ENCODE results near the gene CKAP4.

DNA sequence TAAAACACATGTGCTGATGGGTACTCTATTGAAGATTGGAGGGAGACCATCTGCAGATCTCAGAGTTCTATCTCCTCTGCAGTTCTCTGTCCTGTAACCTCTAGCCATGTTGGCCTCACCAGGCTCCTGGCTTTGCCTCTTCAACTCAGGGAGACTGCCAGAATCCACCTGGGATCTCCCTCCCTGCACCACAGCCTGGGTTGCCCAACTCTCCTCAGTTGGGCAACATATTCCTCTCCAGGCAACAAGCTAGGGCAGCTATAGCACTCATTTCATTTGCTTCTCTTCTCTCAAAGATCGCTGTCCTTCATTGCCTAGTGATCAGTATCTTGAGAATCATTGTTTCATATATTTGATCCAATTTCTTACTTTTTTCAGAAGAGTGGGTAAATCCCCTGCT lies 28.8 kb downstream of the CKAP4 start:
- TF ChIP-seq, protein P1, sequence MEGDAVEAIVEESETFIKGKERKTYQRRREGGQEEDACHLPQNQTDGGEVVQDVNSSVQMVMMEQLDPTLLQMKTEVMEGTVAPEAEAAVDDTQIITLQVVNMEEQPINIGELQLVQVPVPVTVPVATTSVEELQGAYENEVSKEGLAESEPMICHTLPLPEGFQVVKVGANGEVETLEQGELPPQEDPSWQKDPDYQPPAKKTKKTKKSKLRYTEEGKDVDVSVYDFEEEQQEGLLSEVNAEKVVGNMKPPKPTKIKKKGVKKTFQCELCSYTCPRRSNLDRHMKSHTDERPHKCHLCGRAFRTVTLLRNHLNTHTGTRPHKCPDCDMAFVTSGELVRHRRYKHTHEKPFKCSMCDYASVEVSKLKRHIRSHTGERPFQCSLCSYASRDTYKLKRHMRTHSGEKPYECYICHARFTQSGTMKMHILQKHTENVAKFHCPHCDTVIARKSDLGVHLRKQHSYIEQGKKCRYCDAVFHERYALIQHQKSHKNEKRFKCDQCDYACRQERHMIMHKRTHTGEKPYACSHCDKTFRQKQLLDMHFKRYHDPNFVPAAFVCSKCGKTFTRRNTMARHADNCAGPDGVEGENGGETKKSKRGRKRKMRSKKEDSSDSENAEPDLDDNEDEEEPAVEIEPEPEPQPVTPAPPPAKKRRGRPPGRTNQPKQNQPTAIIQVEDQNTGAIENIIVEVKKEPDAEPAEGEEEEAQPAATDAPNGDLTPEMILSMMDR (IDR thresholded peaks at IDR 0.05; ENCODE audit: low read depth, low read length, poor library complexity, severe bottlenecking) = no peak
- no peak for TF ChIP-seq EZH2phosphoT487 (IDR thresholded peaks at IDR 0.05; ENCODE audit: borderline replicate concordance, low read length)

Measured in DOHH2 (cell line).